SK-N-MC (cell line): ENCODE results near the gene SIDT1.

Experiments
- DNase-seq: peaks from one replicate; pipeline ENCODE4 v3.0.0-alpha.2; 2011; ENCODE audit warnings: low read depth, low spot score
- H3K27ac ChIP-seq: fragments of 200-600 bp; sonication (generic); 2 replicates; pipeline ENCODE4 v1.5.1; 2016; ENCODE audit warnings: mixed run types
- H3K36me3 ChIP-seq: fragments of 200-600 bp; sonication (generic); 2 replicates; pipeline ENCODE4 v1.6.1; 2017; ENCODE audit warnings: antibody characterized with exemption, low read length, mixed read lengths; ENCODE audit not compliant: insufficient read depth
- H3K4me3 ChIP-seq: fragments of 200-600 bp; sonication (generic); 2 replicates; pipeline ENCODE4 v1.5.1; 2016
- H3K9ac ChIP-seq: fragments of 200-600 bp; sonication (generic); 2 replicates; pipeline ENCODE4 v1.8.0; 2017; ENCODE audit warnings: mixed run types, mixed read lengths; ENCODE audit not compliant: insufficient read length
- H3K9me3 ChIP-seq: fragments of 200-600 bp; sonication (generic); 2 replicates; pipeline ENCODE4 v1.6.1; 2017; ENCODE audit warnings: low read depth, mild to moderate bottlenecking, antibody characterized with exemption, low read length, moderate library complexity, mixed read lengths
- EZH2 ChIP-seq: fragments of 200-600 bp; sonication (generic); IDR thresholded peaks from one replicate; pipeline ENCODE4 v1.6.1; 2017; ENCODE audit warnings: antibody characterized with exemption
- FOXP2 ChIP-seq: optimal IDR thresholded peaks from 2 replicates; pipeline ENCODE3; 2011; ENCODE audit warnings: mild to moderate bottlenecking, moderate library complexity; ENCODE audit not compliant: insufficient read depth; ENCODE audit errors: extremely low read length, control extremely low read depth
- POLR2AphosphoS5 ChIP-seq: IDR thresholded peaks from 2 replicates; pipeline ENCODE4 v1.6.1; 2012; ENCODE audit warnings: mild to moderate bottlenecking, low read depth, low read length, borderline replicate concordance

The SIDT1 gene

GRCh38 chr3:113531826-113532697 is at the start of gene SIDT1:
TSS of gene SIDT1 (plus strand) at chr3:113532555. CDS start at chr3:113533022, 467 bp downstream.
- no peaks in the 10 kb centered on the region for H3K9me3 ChIP-seq
- no peak for DNase-seq
- H3K36me3 ChIP-seq = no peaks in the 10 kb centered on the region
- no peak within 1 kb of the TSS for H3K27ac ChIP-seq
- H3K4me3 ChIP-seq = peak within 1 kb of the TSS; percentile 64
- TF ChIP-seq FOXP2 (no peak), EZH2 (no peak), POLR2AphosphoS5 (no peak)
- no peak within 1 kb of the TSS for H3K9ac ChIP-seq

DNA sequence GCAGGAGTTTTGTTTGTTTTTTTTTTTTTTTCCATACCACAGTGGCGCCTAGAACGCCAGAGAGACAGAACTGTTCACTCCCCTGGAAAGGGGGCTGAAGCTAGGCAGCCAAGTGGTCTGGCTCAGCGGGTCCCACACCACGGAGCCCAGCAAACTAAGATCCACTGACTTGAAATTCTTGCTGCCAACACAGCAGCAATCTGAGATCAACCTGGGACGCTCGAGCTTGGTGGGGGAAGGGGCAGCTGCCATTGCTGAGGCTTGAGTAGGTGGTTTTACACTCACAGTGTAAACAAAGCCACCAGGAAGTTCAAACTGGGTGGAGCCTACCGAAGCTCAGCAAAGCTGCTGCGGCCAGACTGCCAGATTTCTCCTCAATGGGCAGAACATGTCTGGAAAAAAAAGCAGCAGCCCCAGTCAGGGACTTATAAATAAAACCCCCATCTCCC is 47.2 kb upstream of the SIDT1 start:
- Histone ChIP-seq H3K9ac (no peak overlapping the region), H3K27ac (no peak overlapping the region)
- DNase-seq = no peak

DNA sequence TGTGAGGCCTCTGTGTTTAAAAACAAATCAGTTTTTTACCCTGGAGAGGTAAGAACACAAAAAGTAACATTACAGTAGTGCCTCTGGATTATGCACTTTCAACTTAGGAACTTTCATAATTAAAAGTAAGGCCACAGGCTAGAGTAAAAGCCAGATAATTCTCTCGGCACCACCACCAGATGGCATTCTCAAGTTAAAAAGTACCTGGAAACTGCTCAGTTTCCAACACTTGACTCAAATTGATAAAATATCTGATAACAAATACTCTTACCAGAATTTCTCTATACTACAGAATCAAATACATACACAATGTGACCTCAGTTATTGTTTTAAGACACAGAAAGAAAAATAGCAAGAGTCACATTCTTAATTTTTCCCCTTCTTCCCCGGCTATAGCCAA is 37.3 kb upstream of the SIDT1 start:
- TF ChIP-seq EZH2 (no peak), POLR2AphosphoS5 (no peak)
- no peak overlapping the region for H3K27ac ChIP-seq
- DNase-seq = no peak
- H3K9me3 ChIP-seq = no peaks in the 10 kb centered on the region
- H3K9ac ChIP-seq = no peak overlapping the region
- no peak overlapping the region for H3K4me3 ChIP-seq
- H3K36me3 ChIP-seq = peaks cover 10% of the 10 kb centered on the region

More for the DNA sequence above, 47.2 kb upstream of the SIDT1 start:
- no peaks in the 10 kb centered on the region for H3K9me3 ChIP-seq
- H3K4me3 ChIP-seq = no peak overlapping the region
- no peak for TF ChIP-seq POLR2AphosphoS5
- TF ChIP-seq FOXP2 = no peak
- TF ChIP-seq EZH2 = no peak
- peaks cover 19% of the 10 kb centered on the region for H3K36me3 ChIP-seq

DNA sequence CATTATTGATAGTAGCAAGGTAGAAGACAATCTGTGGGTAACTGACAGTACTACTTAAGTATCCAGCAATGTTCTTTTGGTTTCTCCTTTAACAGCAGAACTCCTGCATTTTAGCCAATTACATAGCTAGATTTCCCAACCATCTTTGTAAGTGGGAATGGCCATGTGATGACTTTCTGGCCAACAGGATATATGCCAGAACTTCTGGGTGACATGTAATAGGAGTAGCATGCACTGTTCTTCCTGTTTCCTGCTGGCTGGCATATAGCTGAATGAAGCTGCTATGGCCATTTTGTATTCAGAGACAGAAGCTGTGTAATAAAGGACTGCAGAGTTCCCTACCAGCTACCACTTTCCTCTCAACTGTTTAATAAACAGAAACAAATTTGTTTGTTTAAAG is 35.4 kb upstream of the SIDT1 start:
- Histone ChIP-seq H3K9ac (no peak overlapping the region), H3K36me3 (peaks cover 14% of the 10 kb centered on the region), H3K27ac (no peak overlapping the region), H3K9me3 (no peaks in the 10 kb centered on the region), H3K4me3 (no peak overlapping the region)
- no peak for DNase-seq
- no peak for TF ChIP-seq POLR2AphosphoS5

DNA sequence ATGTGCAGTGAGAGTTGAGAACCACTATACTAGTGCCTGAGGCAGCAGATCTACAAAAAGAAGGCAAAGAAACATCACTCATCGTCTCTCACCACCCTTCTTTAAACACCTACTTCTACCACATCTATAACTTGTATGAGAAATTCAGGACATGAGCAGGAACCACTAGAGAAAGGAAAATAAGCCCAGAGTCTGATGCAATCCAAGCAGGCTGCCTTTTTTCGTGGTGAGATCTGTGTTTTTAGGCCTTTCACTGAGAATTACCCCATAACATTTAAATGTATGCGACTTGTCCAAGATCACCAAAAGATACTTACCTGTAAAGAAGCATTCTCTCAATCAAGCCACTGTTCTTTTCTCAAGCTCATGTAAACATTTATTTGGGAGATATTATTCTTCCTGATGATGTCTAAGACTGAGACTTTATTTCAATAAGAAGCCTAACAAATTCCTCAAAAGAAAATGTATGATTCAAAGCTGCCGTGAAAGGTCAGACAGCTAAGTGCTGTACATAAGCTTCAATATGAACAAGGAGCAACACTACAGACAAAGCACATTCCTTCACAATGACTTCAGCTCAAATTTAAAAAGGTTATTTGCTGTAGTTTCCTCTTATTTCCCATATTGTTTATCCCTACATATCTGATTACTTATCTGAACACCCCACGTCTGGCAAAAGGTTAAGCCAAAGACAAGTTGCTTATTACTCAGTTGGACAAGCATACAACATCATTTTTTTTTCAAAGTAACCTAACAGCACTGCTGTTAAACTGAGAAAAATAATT is 33.9 kb upstream of the SIDT1 start:
- Histone ChIP-seq H3K4me3 (no peak overlapping the region), H3K9ac (no peak overlapping the region), H3K27ac (no peak overlapping the region), H3K36me3 (peaks cover 18% of the 10 kb centered on the region), H3K9me3 (no peaks in the 10 kb centered on the region)
- TF ChIP-seq POLR2AphosphoS5 (no peak), FOXP2 (no peak), EZH2 (no peak)
- DNase-seq = no peak

DNA sequence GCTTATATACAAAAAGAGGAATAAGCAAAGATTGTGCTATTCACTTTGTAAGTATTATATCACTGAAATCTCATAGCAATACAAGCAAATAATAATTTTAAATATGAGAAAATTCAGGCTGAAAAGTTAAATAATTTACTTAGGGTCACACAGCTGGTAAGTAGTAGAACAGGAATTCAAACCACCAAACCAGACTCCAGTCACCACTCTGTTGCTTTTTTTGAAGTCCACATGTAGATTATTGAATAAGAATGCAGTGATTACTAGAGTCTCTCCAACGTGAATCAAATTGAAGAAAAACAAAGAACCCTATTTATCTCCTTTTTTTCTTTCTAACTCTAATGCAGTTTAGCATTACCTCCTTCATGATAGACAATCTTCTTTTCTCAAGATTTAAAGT is 33.3 kb upstream of the SIDT1 start:
- TF ChIP-seq FOXP2 (no peak), EZH2 (no peak)
- Histone ChIP-seq H3K27ac (no peak overlapping the region), H3K9me3 (no peaks in the 10 kb centered on the region), H3K4me3 (no peak overlapping the region), H3K36me3 (peaks cover 18% of the 10 kb centered on the region), H3K9ac (no peak overlapping the region)
- no peak for DNase-seq

GRCh38 chr3:113501597-113501996 is 30.8 kb upstream of the SIDT1 start:
- Histone ChIP-seq H3K4me3 (no peak overlapping the region), H3K27ac (no peak overlapping the region)
- TF ChIP-seq POLR2AphosphoS5 = no peak
- no peak for TF ChIP-seq EZH2
- TF ChIP-seq FOXP2 = no peak

DNA sequence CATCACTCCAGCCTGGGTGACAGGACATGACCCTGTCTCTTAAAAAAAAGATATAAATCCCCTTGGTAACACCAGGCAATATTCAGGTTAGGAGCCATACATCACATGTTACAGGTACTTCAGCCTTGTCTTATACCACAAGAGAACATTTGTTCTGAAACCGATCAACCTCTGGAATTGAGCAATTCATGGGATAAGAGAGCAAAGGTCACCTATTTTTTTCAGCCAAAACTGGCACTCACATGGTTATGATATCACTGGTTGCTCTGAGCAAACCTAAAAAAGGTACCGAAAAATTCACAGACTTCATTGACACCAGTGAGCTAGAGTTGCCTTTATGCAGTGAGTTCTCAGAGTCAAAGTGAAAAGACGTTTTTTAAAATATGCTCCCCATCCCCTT is 26.5 kb upstream of the SIDT1 start:
- no peak overlapping the region for H3K4me3 ChIP-seq
- 0 out of 2 replicates have a peak, but pooled peaks cover 5% of the 10 kb centered on the region for H3K9me3 ChIP-seq
- no peak overlapping the region for H3K27ac ChIP-seq
- TF ChIP-seq POLR2AphosphoS5 (no peak), FOXP2 (no peak), EZH2 (no peak)
- peaks cover 15% of the 10 kb centered on the region for H3K36me3 ChIP-seq
- H3K9ac ChIP-seq = no peak overlapping the region
- DNase-seq = no peak

More at GRCh38 chr3:113501597-113501996, 30.8 kb upstream of the SIDT1 start:
- H3K9me3 ChIP-seq = no peaks in the 10 kb centered on the region
- no peak overlapping the region for H3K9ac ChIP-seq
- no peak for DNase-seq
- peaks cover 24% of the 10 kb centered on the region for H3K36me3 ChIP-seq

DNA sequence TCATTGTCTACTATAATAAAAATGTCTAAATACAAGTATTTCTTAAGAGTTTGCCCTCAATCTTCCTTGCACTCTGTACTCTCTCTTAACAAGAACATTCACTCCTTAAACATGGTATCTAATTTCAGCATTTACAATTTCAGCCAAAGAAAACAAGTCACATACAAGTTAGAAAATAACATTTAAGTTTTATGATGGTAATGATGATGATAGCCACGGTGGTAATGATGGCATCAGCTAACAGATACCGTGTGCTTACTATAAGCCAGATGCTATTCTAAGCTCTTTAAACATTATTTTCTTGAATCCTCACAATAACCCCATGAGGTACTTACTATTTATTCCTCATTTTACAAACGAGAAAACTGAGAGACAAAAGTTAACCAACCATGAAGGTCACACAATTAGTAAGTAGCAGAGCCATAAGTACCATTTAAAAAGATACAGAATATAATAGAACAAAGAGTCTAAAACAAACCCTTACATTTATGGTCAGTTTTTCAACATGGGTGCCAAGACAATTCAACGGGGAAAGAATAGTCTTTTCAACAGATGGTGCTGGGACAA is 24.8 kb upstream of the SIDT1 start:
- H3K9me3 ChIP-seq = 0 out of 2 replicates have a peak, but pooled peaks cover 5% of the 10 kb centered on the region
- no peak overlapping the region for H3K9ac ChIP-seq
- H3K4me3 ChIP-seq = no peak overlapping the region
- H3K27ac ChIP-seq = no peak overlapping the region
- no peak for DNase-seq
- no peak for TF ChIP-seq POLR2AphosphoS5
- no peak for TF ChIP-seq EZH2
- no peak for TF ChIP-seq FOXP2
- H3K36me3 ChIP-seq = peaks cover 6% of the 10 kb centered on the region; the same call in 1 of the 2 replicates
